HG03378 (cell line): Measurements from ENCODE around the gene C3orf33.

ENCODE experiments used
- ATAC-seq: cut with Tn5 transposase; IDR thresholded peaks from one replicate; pipeline ENCODE4 v1.9.1; 2021; ENCODE audit warnings: mild to moderate bottlenecking, moderate library complexity; ENCODE audit not compliant: unreplicated experiment

Gene C3orf33

GRCh38 chr3:155743606-155744005 is 62.5 kb downstream of the C3orf33 start:
- no peak for ATAC-seq

- no peak for ATAC-seq
Observed at GRCh38 chr3:155742349-155742965, 63.6 kb downstream of the C3orf33 start.

- no peak for ATAC-seq
Observed at GRCh38 chr3:155741603-155742002, 64.5 kb downstream of the C3orf33 start.

GRCh38 chr3:155741101-155741500 is 65.0 kb downstream of the C3orf33 start:
- ATAC-seq: no peak

GRCh38 chr3:155739154-155739553 is 66.9 kb downstream of the C3orf33 start:
- no peak for ATAC-seq

GRCh38 chr3:155738580-155739076 is 67.5 kb downstream of the C3orf33 start:
- no peak for ATAC-seq

- ATAC-seq: peak; percentile 98
Observed at GRCh38 chr3:155737844-155738460, 68.1 kb downstream of the C3orf33 start.

GRCh38 chr3:155736381-155736780 is 69.7 kb downstream of the C3orf33 start:
- ATAC-seq: no peak

GRCh38 chr3:155730843-155731242 is 75.2 kb downstream of the C3orf33 start:
- no peak for ATAC-seq

- ATAC-seq: no peak
Observed at GRCh38 chr3:155727836-155728235, 78.2 kb downstream of the C3orf33 start.

- no peak for ATAC-seq
Observed at GRCh38 chr3:155714295-155714718, 91.8 kb downstream of the C3orf33 start.
